DMS53 (cell line): ENCODE data around the gene CACNA1G.
A peak's percentile ranks its signal among the peaks of the same experiment; 100 is the strongest.

ENCODE experiments used
- DNase-seq: peaks from one replicate; lab custom pipeline; 2025; lab: John Stamatoyannopoulos, UW

The CACNA1G gene

DNA sequence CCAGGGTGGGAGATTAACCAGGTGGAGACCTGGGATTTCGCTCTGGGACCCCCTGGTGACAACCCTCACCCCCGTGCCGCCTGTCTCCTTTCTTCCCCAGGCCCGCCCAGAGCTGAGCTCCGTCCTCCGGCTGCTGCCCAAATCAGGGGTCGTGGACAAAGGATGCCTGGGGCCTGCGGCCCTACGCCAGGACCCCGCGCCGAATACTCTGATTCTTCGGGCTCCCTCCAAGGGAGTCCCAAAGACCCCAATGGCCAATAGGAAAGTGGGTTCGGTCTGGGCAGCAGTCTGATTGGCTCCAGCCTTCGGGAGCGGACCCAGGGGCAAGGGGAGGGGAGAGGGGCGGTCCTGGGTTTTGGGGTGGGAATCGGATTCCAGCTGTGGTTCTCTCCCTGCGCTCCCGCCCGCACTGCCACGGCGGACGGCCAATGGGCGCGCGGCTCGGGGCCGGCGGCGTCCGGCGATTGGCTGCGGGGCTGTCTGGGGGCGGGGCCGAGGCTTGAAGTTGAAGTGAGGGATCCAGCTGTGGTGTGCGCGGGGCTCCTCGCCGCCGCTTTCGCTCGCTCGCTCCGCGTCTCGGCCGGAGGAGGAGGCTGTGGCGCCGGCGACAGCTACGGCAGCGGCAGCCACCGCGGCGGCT lies at the start of gene CACNA1G:
Gene CACNA1G (plus strand): TSS at position 531 of the 640 bp plus-strand sequence. CDS start 745 bp downstream, outside the sequence.
- DNase-seq: peak; percentile 97

DNA sequence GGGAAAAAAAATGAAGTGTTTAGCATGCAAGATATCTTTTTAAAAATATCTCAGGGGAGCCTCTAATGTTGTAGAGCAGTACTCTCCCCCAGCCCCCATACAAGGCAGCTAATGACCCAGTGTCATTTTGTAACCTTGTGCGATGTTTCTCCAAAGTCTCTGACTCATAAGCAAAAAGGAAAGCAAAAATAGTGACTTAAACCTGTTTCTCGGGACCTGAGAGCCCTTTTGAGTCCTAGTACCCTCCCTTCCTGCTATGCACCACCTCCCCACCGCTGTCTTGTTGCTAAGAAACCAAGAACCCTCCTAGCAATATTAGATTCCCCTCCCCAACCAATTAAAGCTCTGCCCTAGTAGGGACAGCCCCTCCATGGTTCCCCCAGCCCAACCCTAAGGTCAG lies 49.5 kb upstream of the CACNA1G start:
- DNase-seq: peak; percentile 47

DNA sequence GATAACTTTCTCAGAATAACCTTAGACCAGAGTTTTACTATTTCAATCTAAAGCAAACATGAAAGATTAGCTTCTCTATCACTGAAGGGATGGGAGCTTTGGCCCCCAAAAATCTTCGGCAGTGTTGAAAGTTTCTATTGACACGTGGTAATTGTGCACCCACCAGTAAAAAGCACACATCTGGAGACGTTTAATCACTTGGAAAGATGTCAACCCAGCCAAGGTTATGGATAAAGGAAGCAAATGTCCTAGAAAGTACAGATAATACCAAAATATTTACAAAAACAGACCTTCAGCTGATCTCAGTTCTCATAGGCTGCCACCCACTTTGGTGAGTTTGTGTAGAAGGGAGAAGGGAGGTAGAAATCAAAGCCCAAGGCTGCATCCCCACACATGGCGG lies 47.0 kb upstream of the CACNA1G start:
- DNase-seq: no peak

DNA sequence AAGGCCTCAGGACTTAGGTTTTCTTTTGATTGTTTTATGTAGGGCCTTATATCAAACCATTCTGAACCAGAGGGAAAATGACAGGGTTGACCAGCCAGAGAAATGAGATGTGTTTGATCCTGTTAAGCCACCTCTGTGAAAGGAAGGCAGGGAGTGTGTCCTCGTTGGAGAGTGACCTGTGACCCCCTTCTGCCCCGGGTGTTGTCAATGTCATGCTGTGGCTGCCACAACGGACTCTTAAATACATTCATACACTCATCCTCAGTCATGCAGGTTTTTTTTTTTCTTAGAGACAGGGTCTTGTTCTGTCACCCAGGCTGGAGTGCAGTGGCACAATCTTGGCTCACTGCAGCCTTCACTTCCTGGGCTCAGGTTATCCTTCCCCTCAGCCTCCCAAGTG lies 46.1 kb upstream of the CACNA1G start:
- DNase-seq: no peak

DNA sequence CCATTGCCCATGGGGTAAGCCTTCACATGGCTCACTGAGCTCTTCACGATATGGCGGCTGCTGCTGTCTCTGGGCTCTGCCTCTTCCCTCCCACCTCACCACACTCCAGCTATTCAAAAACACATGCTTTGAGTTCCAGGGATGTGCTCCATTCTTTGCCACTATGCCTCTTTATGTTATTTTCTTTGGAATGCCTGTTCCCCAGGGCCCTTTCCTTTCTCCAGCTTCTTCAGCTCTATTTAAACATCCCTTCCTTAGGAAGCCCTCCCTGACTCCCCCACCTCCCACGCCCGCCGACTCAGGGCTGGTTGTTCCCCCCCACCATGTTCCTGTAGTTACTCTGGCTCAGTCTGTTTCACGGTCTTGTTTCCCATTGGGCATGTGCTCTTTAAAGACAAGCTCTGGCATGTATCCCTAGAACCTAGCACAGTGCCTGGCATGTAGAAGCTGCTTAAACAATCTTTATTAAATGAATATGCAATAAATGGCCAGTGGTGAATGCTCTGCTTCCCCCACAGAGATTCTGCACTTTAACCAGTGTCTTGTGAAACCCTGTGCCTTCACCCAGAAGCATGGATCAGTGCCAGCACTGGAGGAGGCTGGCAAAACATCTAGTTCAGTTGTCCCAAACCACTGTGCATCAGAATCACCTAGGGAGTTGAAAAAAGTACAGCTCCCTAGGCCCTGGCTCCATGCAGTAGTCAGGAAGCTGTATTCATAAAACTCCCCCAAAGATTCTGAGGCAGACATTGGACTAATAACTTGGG lies 45.4 kb upstream of the CACNA1G start:
- no peak for DNase-seq

DNA sequence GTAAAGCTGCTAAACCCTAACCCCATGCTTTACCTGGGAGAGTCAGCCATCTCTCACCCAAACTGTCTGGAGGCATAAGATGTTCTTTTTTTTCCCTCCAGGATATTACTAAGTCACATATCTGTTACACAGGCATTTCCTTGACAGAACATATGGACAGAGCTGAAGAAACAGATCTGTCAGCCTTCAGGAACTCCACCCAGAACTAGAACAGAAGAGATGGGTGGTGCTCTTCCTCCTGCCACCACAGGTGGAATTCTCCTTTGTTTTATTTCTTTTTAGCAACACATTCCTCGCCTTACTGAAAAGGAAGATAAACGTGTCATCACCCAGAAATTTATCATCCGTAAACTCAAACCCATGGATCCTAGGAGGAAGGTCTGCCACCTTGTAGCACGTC lies 43.5 kb upstream of the CACNA1G start:
- no peak for DNase-seq

DNA sequence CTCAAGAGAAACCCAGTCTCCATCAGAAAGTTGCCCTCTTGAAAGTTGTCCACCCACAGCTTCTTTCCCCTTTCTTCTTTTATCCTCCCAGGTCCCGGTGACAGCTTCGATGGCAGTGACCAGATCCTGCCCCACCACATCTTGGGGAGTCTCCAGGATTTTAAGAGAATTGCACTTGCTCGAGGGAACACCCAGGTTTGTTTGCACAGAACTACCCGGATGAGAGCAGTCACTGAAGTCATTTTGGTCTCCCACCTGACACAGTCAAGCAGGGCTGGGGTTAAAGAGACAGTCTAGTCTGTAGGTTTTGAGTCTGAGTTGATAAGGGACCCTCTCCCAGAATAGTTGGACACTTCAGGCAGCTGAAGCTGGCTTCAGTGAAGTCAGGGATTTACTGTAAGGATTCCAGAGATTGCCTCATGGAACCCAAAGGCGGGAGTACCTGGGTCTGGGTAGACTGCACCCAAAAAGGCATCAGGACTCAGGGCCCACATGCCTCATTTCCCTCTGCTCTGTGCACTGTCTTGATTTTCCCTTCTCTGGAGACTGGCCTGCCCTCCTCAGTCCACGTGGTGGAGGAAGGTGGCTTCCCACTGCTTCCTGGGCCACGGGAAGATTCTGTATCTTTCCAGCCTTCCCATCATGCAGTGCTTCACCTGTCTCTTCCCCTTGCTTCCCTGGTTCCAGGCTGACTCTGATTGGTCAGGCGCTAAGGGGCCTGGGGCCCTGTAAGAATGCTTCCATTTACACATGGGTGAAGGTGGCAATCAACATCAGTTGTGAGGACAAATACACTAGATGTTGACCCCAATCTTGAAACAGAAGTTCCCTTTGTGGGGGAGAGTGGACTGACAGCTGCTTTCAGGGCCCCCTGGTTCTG lies 42.8 kb upstream of the CACNA1G start:
- no peak for DNase-seq

DNA sequence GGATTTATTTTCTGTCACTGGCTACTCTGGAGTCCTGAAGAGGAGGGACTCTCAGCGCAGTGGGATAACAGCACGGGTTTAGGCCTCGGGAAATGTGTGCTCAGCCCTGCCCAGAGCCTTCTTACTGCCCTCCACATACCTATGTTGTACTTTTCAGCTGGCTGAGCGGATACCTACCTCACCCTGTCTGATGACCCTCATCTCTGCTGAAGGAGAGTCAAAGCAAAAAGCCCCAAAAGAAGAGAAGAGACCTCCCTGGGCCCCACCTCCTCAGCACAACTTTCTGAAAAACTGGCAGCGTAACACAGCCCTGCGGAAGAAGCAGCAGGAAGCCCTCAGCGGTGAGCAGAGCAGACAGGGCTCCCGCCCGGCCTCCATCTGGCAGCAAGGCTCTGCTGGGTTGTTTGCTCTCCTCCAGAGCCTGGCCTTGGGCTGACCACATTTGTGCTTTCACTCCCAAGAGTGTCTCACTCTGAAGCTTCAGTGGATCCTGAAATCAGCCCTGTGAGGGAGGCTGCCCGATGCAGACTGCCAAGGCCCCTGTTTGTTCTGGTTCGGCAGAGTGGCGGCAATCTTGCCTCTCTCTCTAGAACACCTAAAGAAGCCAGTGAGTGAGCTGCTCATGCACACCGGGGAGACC lies 42.0 kb upstream of the CACNA1G start:
- DNase-seq: no peak

DNA sequence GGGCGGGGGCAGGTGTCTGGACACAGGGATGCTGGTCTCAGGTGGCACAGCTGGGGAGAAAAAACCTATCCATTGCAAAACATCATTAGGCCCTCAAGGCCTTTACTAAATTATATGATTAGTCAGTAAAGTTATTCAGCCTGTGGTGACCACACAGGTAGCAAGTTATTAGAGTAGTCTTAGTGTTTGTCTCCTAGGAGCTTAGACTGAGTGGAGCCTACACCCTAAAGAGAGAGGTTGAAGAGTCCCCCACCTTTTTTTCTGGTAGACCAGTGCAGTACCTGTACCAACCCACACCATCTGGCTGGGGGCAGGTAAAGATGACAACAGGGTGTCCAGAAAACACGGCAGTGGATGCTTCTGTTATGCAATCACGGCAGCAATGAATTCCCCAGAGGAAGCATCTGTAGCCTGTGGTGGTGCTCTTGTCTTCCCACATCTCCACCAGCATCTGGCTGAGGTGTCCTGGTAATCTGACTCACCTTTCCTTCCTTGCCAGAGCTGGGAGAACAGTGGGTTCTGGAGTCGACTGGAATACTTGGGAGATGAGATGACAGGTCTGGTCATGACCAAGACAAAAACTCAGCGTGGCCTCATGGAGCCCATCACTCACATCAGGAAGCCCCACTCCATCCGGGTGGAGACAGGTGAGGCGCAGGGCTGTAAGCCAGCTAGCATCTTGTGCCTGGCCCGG lies 41.2 kb upstream of the CACNA1G start:
- DNase-seq: no peak

DNA sequence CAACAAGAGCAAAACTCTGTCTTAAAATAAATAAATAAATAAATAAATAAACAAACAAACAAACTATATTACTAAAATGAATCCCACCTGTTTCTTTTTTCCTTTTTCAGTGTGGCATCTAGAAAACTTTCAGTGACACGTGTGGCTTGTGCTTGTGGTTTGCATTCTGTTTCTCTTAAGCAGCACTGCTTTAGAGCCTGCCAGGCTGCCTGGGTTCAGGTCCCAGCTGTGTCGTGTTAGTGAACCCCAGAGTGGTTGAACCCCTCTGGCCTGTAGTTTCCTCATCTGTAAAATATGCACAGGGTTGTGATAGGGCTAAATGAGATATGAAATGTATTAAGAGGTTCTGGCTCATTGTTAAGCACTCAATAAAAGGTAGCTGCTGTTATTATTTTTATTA lies 40.0 kb upstream of the CACNA1G start:
- no peak for DNase-seq

DNA sequence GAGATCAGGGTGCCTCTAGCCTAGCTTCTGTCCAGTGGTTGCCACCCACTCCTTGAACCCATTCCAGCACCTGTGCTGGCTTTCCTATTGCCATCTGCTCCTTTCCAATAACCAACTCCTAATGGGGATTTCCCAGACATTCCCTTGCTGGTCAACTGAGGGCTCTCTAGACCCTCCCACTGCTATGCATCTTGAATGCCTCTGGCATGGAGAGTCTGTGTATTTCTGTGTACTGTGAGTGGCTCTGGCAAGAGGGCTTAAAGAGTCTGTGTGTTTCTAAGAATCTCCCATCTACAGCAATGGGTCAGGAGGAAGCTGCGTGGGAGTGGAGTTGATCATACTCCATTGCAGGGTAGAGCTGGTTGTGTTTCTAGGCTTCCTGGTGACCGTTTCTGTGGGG lies 39.0 kb upstream of the CACNA1G start:
- no peak for DNase-seq

DNA sequence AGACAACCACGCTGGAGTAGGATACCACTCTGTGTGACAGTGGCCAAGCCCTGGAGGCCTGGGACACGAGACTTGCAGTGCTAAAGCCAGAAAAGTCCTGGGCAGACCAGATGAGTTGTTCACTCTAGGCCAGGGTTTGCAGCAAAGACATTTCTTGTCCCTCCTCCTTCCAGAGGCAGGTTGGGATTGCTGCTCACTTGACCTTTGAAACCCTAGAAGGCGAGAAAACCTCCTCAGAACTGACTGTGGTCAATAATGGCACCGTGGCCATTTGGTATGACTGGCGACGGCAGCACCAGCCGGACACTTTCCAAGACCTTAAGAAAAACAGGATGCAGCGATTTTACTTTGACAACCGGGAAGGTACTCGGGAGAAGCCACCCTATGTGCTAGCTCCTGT lies 37.7 kb upstream of the CACNA1G start:
- peak; percentile 51 for DNase-seq

DNA sequence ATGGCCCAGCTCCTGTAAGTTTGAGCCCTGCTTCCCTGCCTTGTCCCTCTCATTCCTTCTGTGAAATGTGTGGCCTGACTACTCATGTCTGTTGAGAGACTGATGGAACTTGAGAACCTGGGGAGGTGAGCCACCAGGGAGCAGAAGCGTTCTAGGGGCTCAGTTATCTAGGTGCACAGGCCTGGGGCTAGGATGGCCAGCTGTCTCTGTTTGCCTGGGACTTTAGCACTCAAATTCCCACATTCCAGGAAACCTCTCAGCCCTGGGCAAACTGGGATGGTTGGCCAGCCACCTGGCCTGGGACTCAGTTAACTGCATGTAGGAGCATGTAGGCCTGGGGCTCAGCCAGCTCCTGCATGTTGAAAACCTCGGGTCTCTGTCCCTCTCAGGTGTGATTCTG lies 37.3 kb upstream of the CACNA1G start:
- DNase-seq: peak; percentile 63

DNA sequence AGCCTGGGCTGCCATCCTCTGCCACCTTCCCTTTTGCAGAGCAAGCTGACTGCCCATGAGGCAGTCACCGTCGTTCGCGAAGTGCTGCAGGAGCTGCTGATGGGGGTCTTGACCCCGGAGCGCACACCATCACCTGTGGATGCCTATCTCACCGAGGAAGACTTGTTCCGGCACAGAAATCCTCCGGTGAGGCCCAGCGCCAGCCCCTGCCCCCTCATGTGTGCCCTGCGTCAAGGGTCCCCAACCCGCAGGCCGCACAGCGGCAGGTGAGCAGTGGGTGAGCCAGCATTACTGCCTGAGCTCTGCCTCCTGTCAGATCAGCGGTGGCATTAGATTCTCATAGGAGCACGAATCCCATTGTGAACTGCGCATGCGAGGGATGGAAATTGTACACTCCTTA lies 35.7 kb upstream of the CACNA1G start:
- no peak for DNase-seq

DNA sequence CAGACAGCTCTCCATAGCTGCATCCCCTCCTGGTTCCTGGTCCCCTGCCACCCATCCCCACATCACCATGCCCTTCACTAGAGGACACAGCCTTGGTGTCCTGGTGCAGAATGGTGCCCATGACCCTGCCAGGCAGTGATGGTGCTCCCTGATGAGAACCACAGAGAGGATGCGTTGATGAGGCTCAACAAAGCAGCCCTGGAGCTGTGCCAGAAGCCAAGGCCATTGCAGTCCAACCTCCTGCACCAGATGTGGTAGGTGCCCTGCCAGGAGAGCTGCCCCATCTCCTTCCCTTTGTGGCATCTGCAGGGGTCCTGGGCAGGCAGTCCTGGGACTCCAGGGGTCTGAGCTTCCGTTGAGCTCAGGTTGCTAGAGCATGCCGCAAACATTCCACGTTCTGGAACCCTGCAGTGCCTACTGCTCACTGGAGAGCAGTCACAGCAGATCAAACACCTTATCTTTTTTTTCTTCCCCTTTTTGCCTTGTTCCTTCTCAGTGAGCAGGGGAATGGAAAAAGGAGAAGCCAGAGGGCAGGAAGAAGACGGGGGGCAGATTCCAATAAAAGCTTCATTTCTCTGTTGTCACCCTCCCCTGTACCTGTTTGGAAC lies 33.3 kb upstream of the CACNA1G start:
- no peak for DNase-seq

DNA sequence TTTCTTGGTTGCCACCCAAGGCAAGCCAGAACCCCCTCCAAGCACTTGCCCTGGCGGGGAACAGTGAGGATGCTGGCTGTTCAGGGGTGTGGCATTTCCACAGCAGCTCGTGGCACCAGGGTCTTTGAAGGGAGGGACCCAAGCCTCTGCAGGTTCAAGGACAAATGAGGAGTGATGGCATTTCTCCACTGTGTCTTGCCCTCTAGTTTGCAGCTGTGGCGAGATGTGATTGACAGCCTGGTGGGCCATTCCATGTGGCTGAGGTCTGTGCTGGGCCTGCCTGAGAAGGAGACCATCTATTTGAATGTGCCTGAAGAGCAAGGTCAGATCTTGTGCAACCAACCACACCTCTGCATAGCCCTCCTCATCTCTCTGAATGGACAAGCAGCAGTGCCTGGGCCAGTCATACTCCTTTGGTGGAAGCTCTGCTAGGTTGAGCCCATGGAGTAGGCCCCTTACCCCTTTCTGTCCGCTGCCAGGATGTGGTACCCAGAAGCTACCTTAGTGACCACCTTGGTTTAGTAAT lies 32.5 kb upstream of the CACNA1G start:
- no peak for DNase-seq

DNA sequence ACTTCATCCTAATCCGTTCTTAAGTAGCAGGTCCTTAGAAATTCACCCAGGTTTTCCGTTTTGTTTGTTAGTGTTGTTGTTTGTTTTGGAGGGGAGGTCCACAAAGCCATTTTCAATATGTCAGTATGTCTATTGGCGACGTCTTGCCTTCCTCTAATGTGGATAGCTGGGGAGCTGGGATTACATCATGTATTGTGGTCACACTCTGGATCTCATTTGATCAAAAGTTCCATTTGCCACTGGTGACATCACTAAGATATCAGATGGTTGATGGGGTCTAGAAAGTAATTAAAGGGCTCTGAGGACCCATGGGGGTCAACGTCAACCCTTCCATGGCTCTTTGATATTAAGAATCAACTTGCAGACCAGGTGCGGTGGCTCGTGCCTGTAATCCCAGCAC lies 30.7 kb upstream of the CACNA1G start:
- no peak for DNase-seq

DNA sequence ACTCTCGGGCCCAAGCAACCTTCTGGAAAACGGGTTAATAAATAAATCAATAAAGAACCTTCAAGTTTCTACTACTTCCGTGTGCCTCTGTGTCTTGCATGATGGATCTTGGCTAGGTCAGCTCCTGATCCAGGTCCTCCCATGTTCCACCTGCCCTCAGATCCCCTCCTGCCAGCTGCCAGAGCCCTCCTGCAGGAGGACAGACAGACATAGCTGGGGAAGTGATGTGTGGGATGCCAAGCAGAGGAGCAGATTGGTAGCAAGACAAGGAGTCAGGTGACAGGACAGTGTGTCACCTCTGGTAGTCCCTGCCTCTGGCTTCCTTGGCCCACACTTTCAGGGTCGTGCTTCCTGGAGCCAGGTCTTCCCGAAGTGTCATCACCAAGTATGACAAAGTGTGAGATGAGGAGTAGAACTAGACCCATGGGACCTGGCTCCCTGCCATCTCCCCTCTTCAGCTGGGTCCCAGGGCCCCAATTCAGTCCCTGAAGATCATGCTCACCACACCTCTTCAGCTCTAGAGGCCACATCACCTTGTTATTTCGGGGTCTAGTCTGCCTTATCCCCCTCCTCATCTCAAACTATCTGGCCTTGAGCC lies 29.0 kb upstream of the CACNA1G start:
- peak; percentile 47 for DNase-seq

DNA sequence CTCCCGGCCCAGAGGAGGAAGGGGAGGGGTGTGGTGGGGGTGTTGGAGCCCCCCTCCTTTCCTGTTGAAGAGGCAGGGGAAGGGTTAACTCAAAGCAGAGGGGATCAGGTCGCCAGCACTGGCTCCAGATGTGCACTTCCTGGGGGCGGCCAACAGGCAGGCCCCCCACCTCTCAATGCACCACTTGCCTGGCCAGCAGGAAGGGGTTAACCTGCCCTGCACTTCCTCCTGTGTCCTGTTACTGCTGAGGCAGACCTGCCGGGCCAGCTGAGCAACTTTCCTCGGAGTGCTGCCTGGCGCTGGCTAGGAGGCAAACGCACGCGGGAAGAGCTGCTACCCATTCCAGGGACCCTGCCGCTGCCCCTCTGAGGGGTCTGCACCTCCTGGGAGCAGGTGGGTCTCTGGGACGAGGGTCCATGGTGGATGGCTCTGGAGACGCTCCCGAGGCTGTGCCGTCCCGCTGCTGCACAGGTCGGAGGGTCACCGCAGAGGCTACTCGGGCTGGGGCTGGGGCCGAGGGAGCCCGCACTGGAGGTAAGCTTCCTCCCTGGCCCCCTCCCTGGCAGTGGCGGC lies 28.0 kb upstream of the CACNA1G start, which contains the start of gene EPN3:
Gene EPN3 (plus strand): TSS at position 284 of the 573 bp plus-strand sequence. CDS start 3,822 bp downstream, outside the sequence.
- DNase-seq: peak; percentile 93

DNA sequence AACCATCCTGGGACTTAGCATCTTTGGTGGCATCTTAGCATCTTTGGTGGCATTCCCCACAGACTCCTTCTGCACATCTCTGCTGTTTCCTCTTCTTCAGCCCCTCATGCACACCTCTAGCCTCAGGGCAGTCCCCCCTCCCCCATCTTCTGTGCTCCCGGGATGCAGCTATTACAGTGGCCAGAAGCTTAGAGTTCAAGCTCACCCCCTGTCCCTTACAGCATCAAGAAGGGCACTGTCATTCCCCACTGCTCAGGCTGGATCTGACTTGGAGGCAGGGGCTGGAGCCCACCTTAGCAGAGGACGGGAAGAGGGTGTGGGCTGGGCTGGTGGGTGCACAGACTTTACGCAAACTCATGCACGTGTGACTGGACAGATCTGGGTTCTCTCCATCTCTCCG lies 27.3 kb upstream of the CACNA1G start:
- peak; percentile 59 for DNase-seq
